Testis (tissue), 3 donors: ENCODE measurements around the gene FCAR. TPM values are rescaled to one million over a fixed set of nuclear protein-coding genes. Genes with fewer than 3 reads are reported as not detected.
"Not testable (repeated sequence)": the region's sequence is repeated elsewhere in the genome, so short reads cannot be mapped to it uniquely, and the experiment has no call there.

Experiments
- DNase-seq: peaks from one replicate; pipeline ENCODE4 v3.0.0-alpha.2; 2019
- H3K27ac ChIP-seq, 2 donors: fragments of 200-600 bp; sonication (generic); one replicate each; pipeline ENCODE4 v1.5.1; 2019
- H3K27me3 ChIP-seq: fragments of 200-600 bp; sonication (generic); one replicate; pipeline ENCODE4 v1.5.1; 2019
- H3K36me3 ChIP-seq: fragments of 200-600 bp; sonication (generic); one replicate; pipeline ENCODE4 v1.5.1; 2017; ENCODE audit warnings: low read depth; ENCODE audit errors: missing control alignments
- H3K4me1 ChIP-seq: fragments of 200-600 bp; sonication (generic); one replicate; pipeline ENCODE4 v1.5.1; 2019
- H3K4me3 ChIP-seq, 2 donors: fragments of 200-600 bp; sonication (generic); one replicate each; pipeline ENCODE4 v1.5.1; 2017 to 2019
- H3K9me3 ChIP-seq: fragments of 200-600 bp; sonication (generic); one replicate; pipeline ENCODE4 v1.5.1; 2017
- POLR2A ChIP-seq: fragments of 450-650 bp; IDR thresholded peaks from one replicate; pipeline ENCODE4 v1.6.1; 2017; ENCODE audit warnings: antibody characterized with exemption, mild to moderate bottlenecking, moderate library complexity
- WGBS, 2 donors: methylation state at CpG; one replicate each; pipeline ENCODE4 v1.1.5; 2018; 5-methylcytosine and 5-hydroxymethylcytosine counted together
- intact Hi-C: fragments of 100-400 bp; cut with DNase I; formaldehyde crosslinking; loops from one replicate; pipeline ENCODE4 v1.15.1; 2023; ENCODE audit warnings: low total_unique reads
- polyA plus RNA-seq: library from polyadenylated mRNA; stranded (reverse); fragments of 350-450 nt; fragmentation: Illumina TruSeq; extraction: RNeasy Lipid Tissue Mini Kit (QIAGEN cat#74804); gene quantifications from one replicate; pipeline ENCODE4 v1.2.3, GENCODE V29; 2014; ENCODE audit warnings: low read depth, low replicate concordance; ENCODE audit not compliant: insufficient read depth
- total RNA-seq, 2 donors: library from RNA; depleted of rRNA; stranded (reverse); fragments of >200 nt; gene quantifications; one replicate each; pipeline ENCODE4 v1.2.3, GENCODE V29; 2016
- TF ChIP-seq, protein P1 (sequence below), 3 experiments: fragments of 450-650 bp in 2 of 3; fragments of 200-600 bp in 1 of 3; sonication (generic) in 1 of 3; IDR thresholded peaks; one replicate each; pipeline ENCODE4 v1.5.1; 2016 to 2019; ENCODE audit warnings: antibody characterized with exemption in 3 of 3, mild to moderate bottlenecking in 2 of 3, moderate library complexity in 1 of 3

FCAR gene
- total and polyA plus RNA-seq, 3 donors from 2014 or later: not detected

DNA sequence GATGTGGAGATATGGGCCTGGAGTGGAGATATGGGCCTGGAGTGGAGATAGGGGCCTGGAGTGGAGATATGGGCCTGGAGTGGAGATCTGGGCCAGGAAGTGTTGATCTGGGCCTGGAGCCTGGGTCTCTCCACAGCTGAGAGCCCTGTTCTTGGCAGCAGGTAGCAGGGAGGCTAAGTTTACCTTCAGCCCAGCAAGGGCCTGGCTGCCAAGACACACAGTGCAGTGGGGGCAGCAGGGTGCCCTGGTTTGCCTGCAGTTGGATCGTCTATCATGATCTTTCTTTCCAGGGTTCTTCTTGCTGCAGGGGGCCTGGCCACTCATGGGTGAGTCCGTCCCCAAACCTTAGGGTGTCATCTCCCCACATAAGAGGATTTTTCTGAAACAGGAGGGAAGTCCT lies 23.1 kb upstream of the FCAR start:
- intact Hi-C loops: no loop called here
- DNase-seq: no peak
- TF ChIP-seq, protein P1, sequence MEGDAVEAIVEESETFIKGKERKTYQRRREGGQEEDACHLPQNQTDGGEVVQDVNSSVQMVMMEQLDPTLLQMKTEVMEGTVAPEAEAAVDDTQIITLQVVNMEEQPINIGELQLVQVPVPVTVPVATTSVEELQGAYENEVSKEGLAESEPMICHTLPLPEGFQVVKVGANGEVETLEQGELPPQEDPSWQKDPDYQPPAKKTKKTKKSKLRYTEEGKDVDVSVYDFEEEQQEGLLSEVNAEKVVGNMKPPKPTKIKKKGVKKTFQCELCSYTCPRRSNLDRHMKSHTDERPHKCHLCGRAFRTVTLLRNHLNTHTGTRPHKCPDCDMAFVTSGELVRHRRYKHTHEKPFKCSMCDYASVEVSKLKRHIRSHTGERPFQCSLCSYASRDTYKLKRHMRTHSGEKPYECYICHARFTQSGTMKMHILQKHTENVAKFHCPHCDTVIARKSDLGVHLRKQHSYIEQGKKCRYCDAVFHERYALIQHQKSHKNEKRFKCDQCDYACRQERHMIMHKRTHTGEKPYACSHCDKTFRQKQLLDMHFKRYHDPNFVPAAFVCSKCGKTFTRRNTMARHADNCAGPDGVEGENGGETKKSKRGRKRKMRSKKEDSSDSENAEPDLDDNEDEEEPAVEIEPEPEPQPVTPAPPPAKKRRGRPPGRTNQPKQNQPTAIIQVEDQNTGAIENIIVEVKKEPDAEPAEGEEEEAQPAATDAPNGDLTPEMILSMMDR (IDR thresholded peaks at IDR 0.05): no peak
- TF ChIP-seq POLR2A: no peak
- no peaks in the 10 kb centered on the region for H3K4me1 ChIP-seq
- no peaks in the 10 kb centered on the region for H3K9me3 ChIP-seq
- H3K27me3 ChIP-seq: no peaks in the 10 kb centered on the region
- no peak overlapping the region for H3K27ac ChIP-seq
- no peak overlapping the region for H3K4me3 ChIP-seq
- no peaks in the 10 kb centered on the region for H3K36me3 ChIP-seq
- 67 to 86% methylated on average over 1 to 2 of the region's 2 CpGs for WGBS, 2 donors

DNA sequence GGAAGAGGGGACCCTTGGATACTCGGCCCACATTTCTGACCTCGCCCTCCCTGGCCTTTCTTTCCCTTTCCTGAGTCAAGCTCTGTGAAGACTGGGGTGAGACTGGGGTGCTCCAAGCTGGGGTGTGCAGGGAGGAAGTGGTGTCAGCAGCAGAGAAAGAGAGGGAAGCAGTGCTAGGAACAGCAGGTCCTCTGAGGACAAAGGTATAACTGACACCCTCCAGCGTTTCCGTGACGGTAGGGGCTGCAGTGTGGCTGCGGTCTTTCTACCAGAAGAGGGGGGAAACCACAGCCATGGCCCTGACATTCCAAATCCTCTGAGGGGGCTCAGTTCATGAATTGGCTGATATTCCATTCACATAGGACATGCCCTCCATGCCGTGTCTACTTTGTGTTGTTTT lies 22.7 kb upstream of the FCAR start:
- H3K36me3 ChIP-seq: no peaks in the 10 kb centered on the region
- H3K9me3 ChIP-seq: no peaks in the 10 kb centered on the region
- DNase-seq: no peak
- H3K4me3 ChIP-seq: no peak overlapping the region
- H3K4me1 ChIP-seq: no peaks in the 10 kb centered on the region
- H3K27me3 ChIP-seq: no peaks in the 10 kb centered on the region
- WGBS, 2 donors: 80 to 87% methylated on average over 6 to 7 of the region's 7 CpGs
- intact Hi-C loops: no loop called here
- TF ChIP-seq POLR2A: no peak
- TF ChIP-seq, protein P1 (IDR thresholded peaks at IDR 0.05): no peak
- H3K27ac ChIP-seq: no peak overlapping the region

DNA sequence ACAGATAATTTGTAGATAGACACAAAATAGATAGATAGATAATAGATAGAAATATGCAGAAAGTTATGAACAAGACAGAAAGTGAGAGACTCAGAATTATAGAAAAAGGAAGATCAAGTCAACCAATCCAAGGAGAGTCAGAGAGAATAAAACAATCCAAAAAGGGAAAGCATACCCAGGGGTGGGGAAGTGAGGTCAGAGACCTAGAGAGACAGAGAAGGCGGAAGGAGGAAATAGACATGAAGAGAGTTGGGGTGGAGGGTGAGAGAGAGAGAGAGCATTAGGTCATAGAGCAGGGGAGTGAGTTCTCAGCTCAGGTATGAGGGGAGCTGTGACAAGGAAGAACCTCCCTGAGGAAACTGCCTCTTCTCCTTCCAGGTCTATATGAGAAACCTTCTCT lies 18.8 kb upstream of the FCAR start:
- DNase-seq, H3K27ac ChIP-seq, H3K4me3 ChIP-seq, H3K4me1 ChIP-seq, intact Hi-C loops, H3K36me3 ChIP-seq, H3K27me3 ChIP-seq, H3K9me3 ChIP-seq: not testable (repeated sequence)
- WGBS, 2 donors: 70 to 76% methylated on average over 1 of the region's 1 CpG

DNA sequence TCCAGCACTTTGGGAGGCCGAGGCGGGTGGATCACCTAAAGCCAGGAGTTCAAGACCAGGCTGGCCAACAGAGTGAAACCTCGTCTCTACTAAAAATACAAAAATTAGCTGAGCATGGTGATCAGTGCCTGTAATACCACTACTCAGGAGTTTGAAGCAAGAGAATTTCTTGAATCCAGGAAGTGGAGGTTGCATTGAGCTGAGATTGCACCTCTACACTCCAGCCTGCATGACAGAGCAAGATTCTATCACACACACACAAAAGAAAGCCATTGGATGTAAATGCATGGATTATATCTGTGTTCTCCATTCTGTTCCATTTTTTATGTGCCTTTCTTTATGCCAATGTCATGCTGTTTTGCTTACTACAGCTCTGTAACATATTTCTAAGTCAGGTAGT lies 15.6 kb upstream of the FCAR start:
- H3K9me3 ChIP-seq, H3K36me3 ChIP-seq, H3K27me3 ChIP-seq, intact Hi-C loops, DNase-seq, H3K4me3 ChIP-seq, H3K4me1 ChIP-seq, H3K27ac ChIP-seq: not testable (repeated sequence)
- 82 to 95% methylated on average over 3 of the region's 3 CpGs for WGBS, 2 donors

DNA sequence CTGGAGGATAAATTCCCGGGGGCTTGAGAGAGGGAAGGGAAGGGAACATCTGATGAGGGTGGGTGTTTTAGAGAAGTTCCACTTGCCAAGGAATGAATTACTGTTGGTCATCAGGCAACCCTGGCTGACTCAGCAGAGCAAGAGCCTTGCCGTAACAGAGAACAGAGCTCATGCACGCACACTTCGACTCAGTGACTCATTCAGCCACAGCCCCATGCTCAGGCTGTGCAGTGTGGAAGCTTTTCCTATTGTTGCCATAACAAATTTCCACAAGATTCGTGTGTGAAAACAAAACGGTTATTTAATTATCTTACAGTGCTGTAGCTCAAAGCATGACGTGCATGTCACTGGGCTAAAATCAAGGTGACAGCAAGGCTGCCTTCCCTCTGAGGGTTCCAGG lies 14.6 kb upstream of the FCAR start:
- H3K36me3 ChIP-seq, H3K27ac ChIP-seq, H3K27me3 ChIP-seq, H3K9me3 ChIP-seq, DNase-seq, H3K4me1 ChIP-seq, intact Hi-C loops, H3K4me3 ChIP-seq: not testable (repeated sequence)
- WGBS, 2 donors: 69 to 75% methylated on average over 7 of the region's 7 CpGs

DNA sequence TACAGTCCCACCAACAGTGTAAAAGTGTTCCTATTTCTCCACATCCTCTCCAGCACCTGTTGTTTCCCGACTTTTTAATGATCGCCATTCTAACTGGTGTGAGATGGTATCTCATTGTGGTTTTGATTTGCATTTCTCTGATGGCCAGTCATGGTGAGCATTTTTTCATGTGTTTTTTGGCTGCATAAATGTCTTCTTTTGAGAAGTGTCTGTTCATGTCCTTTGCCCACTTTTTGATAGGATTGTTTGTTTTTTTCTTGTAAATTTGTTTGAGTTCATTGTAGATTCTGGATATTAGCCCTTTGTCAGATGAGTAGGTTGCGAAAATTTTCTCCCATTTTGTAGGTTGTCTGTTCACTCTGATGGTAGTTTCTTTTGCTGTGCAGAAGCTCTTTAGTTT lies 10.6 kb upstream of the FCAR start:
- DNase-seq, H3K4me1 ChIP-seq, H3K27me3 ChIP-seq, H3K36me3 ChIP-seq, intact Hi-C loops, H3K27ac ChIP-seq, H3K9me3 ChIP-seq, H3K4me3 ChIP-seq: not testable (repeated sequence)
- WGBS, 2 donors: 100% methylated on average over 1 to 2 of the region's 3 CpGs

DNA sequence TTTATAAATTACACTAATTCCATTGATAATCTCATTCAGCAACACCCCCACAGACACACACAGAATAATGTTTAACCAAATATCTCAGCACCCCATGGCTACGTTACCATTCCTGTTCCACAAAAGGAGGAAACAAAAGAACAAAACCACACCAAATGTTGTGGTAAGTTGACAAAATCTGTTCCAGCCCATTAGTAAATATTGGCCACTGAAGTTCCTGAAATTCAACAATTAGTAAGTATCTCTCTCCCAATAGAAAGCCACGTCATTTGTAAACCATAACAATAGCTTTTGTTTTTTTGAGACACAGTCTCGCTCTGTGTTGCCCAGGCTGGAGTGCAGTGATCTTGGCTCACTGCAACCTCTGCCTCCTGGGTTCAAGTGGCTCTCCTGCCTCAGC lies 2.3 kb upstream of the FCAR start:
- DNase-seq: no peak
- Histone ChIP-seq H3K27me3 (no peaks in the 10 kb centered on the region), H3K4me1 (no peaks in the 10 kb centered on the region), H3K9me3 (no peaks in the 10 kb centered on the region), H3K36me3 (no peaks in the 10 kb centered on the region), H3K27ac (no peak overlapping the region), H3K4me3 (no peak overlapping the region)
- TF ChIP-seq, protein P1 (IDR thresholded peaks at IDR 0.05): no peak
- no peak for TF ChIP-seq POLR2A
- WGBS, 2 donors: 83 to 84% methylated on average over 3 of the region's 3 CpGs
- intact Hi-C loops: no loop called here
